LNCaP clone FGC (cell line): ENCODE data around the gene MADCAM1.

Experiments used
- DNase-seq: peaks from one replicate; pipeline ENCODE4 v3.0.0-alpha.2; 2011; ENCODE audit warnings: low read depth
- H3K4me3 ChIP-seq: 2 replicates; pipeline ENCODE4 v1.5.1; 2011; ENCODE audit warnings: mild to moderate bottlenecking, low read depth, low read length, control low read depth
- TF ChIP-seq, protein P1 (sequence below): IDR thresholded peaks from 2 replicates; pipeline ENCODE4 v1.5.1; 2012; ENCODE audit warnings: mild to moderate bottlenecking; ENCODE audit not compliant: control insufficient read depth, insufficient read depth; ENCODE audit errors: extremely low read depth

MADCAM1 gene

DNA sequence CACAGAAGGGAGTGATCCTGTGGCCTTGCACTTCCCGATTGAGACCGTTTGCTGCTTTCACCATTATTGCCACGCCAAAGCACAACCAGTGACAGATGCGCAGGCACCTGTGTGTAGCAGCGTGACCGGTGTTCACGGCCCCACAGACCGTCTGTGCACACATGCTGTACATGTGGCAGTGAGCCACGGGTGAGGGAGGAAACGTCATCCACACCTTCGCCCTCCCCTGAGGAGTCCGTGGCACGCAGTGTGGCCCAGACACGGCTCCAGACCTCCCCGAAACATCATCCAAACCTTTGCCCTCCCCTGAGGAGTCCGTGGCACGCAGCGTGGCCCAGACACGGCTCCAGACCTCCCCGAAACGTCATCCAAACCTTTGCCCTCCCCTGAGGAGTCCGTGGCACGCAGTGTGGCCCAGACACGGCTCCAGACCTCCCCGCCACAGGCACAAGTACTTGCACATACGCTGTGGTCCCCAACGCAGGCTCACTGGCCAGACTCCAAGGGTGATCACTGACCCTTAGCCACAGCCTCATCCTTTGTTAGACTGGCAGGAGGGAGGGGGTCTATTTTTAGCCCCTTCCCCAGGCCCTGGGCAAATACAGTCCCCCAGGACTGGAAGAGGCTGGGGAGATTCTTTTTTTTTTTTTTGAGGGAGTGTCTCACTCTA lies 27.6 kb upstream of the MADCAM1 start:
- H3K4me3 ChIP-seq = no peak overlapping the region
- TF ChIP-seq, protein P1, sequence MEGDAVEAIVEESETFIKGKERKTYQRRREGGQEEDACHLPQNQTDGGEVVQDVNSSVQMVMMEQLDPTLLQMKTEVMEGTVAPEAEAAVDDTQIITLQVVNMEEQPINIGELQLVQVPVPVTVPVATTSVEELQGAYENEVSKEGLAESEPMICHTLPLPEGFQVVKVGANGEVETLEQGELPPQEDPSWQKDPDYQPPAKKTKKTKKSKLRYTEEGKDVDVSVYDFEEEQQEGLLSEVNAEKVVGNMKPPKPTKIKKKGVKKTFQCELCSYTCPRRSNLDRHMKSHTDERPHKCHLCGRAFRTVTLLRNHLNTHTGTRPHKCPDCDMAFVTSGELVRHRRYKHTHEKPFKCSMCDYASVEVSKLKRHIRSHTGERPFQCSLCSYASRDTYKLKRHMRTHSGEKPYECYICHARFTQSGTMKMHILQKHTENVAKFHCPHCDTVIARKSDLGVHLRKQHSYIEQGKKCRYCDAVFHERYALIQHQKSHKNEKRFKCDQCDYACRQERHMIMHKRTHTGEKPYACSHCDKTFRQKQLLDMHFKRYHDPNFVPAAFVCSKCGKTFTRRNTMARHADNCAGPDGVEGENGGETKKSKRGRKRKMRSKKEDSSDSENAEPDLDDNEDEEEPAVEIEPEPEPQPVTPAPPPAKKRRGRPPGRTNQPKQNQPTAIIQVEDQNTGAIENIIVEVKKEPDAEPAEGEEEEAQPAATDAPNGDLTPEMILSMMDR = no peak
- no peak for DNase-seq

DNA sequence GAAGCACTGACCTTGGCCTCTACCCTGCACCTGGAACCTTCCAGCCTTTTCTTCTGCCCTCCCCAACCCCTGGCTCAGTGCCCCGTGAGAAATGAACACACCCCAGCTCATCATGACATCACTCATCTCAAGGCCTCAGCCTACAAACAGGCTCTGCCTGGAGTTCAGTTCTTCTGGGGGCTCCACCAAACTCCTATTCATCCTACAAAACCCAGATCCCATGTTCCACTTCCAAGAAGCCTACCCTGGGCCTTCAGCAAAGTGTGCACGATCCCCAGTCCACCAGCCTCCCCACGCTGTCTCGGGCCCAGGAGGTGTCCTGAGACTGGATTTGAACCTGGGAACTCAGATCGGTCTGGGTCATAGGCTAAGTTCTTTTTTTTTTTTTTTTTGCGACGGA lies 26.5 kb upstream of the MADCAM1 start:
- TF ChIP-seq, protein P1 = no peak
- DNase-seq = no peak
- H3K4me3 ChIP-seq = no peak overlapping the region

DNA sequence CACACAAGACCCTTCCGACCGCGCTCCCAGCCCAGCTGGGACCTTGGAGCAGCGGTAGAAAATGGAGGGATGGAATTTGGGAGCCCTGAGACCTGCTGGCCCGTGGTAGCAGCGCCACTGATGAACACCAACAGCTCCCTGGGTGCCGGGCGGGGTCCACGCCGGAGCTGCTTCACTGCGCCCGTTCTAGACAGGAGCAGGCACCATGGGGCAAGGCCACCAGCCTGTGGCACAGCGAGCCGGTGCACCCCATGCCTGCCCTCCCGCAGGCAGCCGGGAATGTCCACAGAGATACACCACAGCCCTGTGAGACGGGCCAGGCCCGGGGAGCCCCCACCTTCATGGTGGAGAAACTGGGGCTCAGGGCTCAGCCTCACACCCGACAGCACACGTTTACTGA lies 25.6 kb upstream of the MADCAM1 start:
- TF ChIP-seq, protein P1 = no peak
- no peak overlapping the region for H3K4me3 ChIP-seq
- DNase-seq = no peak

DNA sequence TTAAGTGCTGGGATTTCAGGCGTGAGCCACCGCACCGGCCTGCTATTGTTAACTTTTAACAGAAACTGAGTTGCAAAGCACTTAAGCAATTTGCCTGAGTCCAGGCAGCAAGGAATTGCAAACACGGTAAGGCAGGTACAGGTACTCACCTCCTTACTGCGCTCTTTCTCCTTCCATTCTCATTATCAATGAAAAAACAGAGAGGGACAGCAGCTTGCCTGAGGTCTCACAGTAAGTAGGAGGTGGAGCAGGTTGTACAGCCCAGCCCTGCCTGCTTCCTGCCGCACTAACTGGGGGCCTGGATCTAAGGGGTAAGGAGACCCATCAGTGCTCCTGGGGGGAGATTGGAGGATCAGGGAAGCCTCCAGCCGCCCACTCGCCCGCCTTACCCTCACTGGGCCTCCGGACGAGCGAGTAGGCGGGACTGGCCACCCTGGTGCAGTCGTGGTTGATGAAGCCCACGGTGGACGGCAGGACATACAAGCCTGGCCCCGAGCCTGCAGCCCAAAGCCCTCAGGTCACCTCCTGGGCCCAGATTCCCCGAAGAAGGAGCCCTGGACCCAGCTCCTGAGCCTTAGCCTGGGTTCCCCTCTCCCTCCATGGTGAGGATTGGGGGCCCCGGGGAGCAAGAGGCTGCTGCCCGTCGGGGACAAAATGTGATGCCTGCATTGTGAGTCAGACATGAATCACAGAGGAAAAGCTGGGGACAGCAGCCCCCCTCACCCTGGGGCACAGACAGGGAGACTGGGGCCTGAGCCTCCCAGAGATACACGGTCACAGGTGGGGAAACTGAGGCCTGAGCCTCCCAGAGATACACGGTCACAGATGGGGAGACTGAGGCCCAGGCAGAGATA lies 24.1 kb upstream of the MADCAM1 start:
- DNase-seq = no peak
- no peak overlapping the region for H3K4me3 ChIP-seq
- TF ChIP-seq, protein P1 = no peak

DNA sequence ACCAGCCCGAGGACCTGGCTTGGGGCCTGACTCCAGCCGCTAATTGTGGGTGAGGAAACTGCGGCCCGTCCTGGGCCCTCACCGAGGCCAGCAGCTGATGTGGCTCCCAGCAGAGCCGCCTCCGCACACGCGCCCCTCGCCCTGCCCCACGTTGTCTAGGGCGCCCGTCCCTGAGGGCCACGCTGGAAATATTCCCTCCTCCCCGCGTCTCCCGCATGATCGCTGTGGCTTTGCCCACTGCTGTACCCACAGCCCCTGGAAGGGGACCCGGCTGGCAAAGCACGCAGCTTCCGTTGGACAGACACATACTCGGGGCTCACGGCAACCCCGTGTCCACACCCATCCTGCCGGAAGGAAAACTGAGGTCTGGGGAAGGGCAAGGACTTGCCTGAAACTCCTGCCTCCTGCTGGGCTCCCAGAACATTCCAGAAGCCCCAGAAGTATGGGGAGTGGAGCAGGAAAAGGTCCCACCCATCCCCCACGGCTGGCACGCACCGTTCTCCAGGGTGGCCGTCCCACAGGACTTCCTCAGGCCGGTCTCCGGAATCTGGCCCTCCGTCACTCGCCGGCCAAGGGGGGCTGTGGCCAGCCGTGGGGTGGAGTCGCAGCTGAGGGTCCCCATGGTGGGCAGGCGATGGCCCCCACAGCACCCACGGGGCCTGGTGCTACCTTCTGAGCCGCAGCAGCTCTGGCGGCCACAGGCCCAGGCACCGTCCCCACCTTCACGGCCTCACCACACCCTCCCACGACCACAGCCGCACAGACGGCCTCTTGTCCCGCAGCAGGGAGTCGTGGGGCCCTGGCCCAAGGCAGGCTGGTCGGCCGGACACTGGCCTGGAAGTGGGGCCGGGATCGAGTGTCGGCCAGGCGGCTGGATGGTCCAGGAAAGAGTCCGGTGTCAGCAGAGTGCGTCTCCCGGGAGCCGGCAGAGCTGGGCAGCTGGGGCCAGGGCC lies 21.9 kb upstream of the MADCAM1 start:
- TF ChIP-seq, protein P1 = no peak
- no peak overlapping the region for H3K4me3 ChIP-seq
- no peak for DNase-seq

DNA sequence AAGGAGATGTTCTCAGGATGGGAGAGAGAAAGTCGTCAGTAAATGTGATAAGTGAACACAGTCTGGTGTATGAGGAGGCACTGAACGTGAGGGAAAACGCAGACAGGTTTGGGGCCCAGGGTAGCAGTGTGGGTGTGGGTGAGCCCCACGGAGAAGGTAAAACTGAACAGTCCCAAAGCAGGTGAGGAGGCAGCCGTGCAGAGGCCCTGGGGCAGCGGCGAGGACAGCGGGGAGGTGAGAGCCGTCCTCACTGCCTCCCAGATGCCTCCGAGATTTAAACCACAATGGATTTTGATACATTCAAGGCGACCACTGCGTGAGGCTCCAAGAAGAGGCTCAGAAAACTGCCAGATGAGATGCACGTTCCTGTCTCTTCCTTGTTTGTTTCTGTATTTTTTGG lies 20.9 kb upstream of the MADCAM1 start:
- no peak overlapping the region for H3K4me3 ChIP-seq
- DNase-seq = no peak
- TF ChIP-seq, protein P1 = no peak
